ENCODE results near the gene CA14. TPM values are rescaled to one million over a fixed set of nuclear protein-coding genes. Genes with fewer than 3 reads are reported as not detected.

CA14 gene
- total and polyA plus RNA-seq, 9 of the 15 experiments (the other 6 are each of a cell fraction or from before 2014, with no cell fraction given): 0.13 to 0.57 (median 0.26) TPM; not detected in 1

- TF ChIP-seq BHLHE40 (IDR thresholded peaks at IDR 0.05; ENCODE audit: low read length) (peak; percentile 47), LEF1 (IDR thresholded peaks at IDR 0.05) (peak; percentile 14; the same call in 1 of the 2 replicates), HNRNPL (IDR thresholded peaks at IDR 0.05; ENCODE audit: low read depth, low read length) (no peak), ELF1 (tag; IDR thresholded peaks at IDR 0.05) (peak; percentile 84), ZFP30 (CRISPR knock-in tag; IDR thresholded peaks at IDR 0.05; ENCODE audit: borderline replicate concordance) (no peak), RB1 (IDR thresholded peaks at IDR 0.05; ENCODE audit: low read depth) (peak; percentile 73), IRF1 (CRISPR knock-in tag; IDR thresholded peaks at IDR 0.05; ENCODE audit: borderline replicate concordance) (no peak), PURB (CRISPR knock-in tag; IDR thresholded peaks at IDR 0.05; ENCODE audit: low read depth) (no peak), ZNF639 (CRISPR knock-in tag; conservative IDR thresholded peaks at IDR 0.05 in 1 of 2, IDR thresholded peaks at IDR 0.05 in 1 of 2) (peak in 1 of 2 experiments; percentile 64; a peak in 1 of 4 replicates), ZNF57 (CRISPR knock-in tag; IDR thresholded peaks at IDR 0.05) (no peak), GTF2B (IDR thresholded peaks at IDR 0.05; ENCODE audit: extremely low read depth, insufficient read length) (no peak), CHD7 (IDR thresholded peaks at IDR 0.05; ENCODE audit: low read depth, low read length) (no peak)
Observed at GRCh38 chr1:150293433-150294253, 36.1 kb downstream of the CA14 start, which contains the start of gene MRPS21 (continued).

Data from K562 (cell line).